ENCODE measurements around the gene C11orf91. TPM values are rescaled to one million over a fixed set of nuclear protein-coding genes. Genes with fewer than 3 reads are reported as not detected.
A peak's percentile ranks its signal among the peaks of the same experiment; 100 is the strongest.

C11orf91 gene
- total RNA-seq (under 1 TPM in 3 of 4 donors, not detected in 1; 0.49 to 0.87 (median 0.53) TPM), polyA plus RNA-seq (under 1 TPM in 1 of 3 donors, not detected in 2; 0.14 TPM)
- long read RNA-seq, donor 1, result 0 reads
- long read RNA-seq, donor 2, result 0 reads

GRCh38 chr11:33700502-33701271 lies at the start of gene C11orf91:
Gene C11orf91 (minus strand): TSS chr11:33700826. CDS start chr11:33700740, 86 bp downstream.
- ATAC-seq (peak; percentile 76 to 86 (median 77)), DNase-seq (peak; percentile 96 to 97)
- no peak for TF ChIP-seq CTCF (IDR thresholded peaks at IDR 0.05)
- Histone ChIP-seq H3K27me3 (ENCODE audit: insufficient read depth in 3 of 3, low read length in 2 of 3) (no peaks in the 10 kb centered on the region), H3K4me3 (peak within 1 kb of the TSS; percentile 73), H3K36me3 (ENCODE audit: insufficient read depth in 1 of 2, low read depth in 1 of 2) (peaks cover 0 to 7% of the 10 kb centered on the region in 2 donors), H3K4me1 (peaks cover 53% of the 10 kb centered on the region), H3K27ac (peak within 1 kb of the TSS; percentile 83), H3K9me3 (no peaks in the 10 kb centered on the region)
- WGBS, 3 donors, result 0 to 1% (median 1%) methylated on average over 42 to 72 of the region's 72 CpGs
- intact Hi-C loops (cut with DNase I), result loop anchor here (5.0 kb wide), 1 partner anchor 37 kb away; the partner anchor contains the start of gene CD59 (in 2 of the 2)

- H3K4me1 ChIP-seq, result peaks cover 29% of the 10 kb centered on the region
- ATAC-seq (no peak), DNase-seq (no peak)
- TF ChIP-seq CTCF (IDR thresholded peaks at IDR 0.05), result no peak
- H3K27me3 ChIP-seq (ENCODE audit: insufficient read depth in 3 of 3, low read length in 2 of 3), result no peaks in the 10 kb centered on the region
- peak overlapping the region; percentile 58 for H3K27ac ChIP-seq
- no peak overlapping the region for H3K4me3 ChIP-seq
- H3K36me3 ChIP-seq (ENCODE audit: insufficient read depth in 1 of 2, low read depth in 1 of 2), result peaks cover 0 to 82% of the 10 kb centered on the region in 2 donors
- intact Hi-C loops (cut with DNase I), result loop anchor here (5.0 kb wide), 2 partner anchors 36 to 381 kb away; no protein-coding TSS in a partner anchor
- 20 to 26% (median 25%) methylated on average over 2 of the region's 2 CpGs for WGBS, 3 donors
- H3K9me3 ChIP-seq, result no peaks in the 10 kb centered on the region
Measured at GRCh38 chr11:33747979-33748378, 47.4 kb upstream of the C11orf91 start.

GRCh38 chr11:33743291-33743690 lies 42.7 kb upstream of the C11orf91 start:
- Histone ChIP-seq H3K27ac (peak overlapping the region; percentile 13), H3K4me1 (peaks cover 12% of the 10 kb centered on the region), H3K27me3 (ENCODE audit: insufficient read depth in 3 of 3, low read length in 2 of 3) (no peaks in the 10 kb centered on the region), H3K4me3 (no peak overlapping the region), H3K9me3 (no peaks in the 10 kb centered on the region), H3K36me3 (ENCODE audit: insufficient read depth in 1 of 2, low read depth in 1 of 2) (peaks cover 0 to 66% of the 10 kb centered on the region in 2 donors)
- ATAC-seq, result peak in 1 of 4 donors; percentile 29
- TF ChIP-seq CTCF (IDR thresholded peaks at IDR 0.05), result no peak
- no peak for DNase-seq
- intact Hi-C loops (cut with DNase I), result loop anchor here in 1 of 2 donors (2.0 to 5.0 kb wide), 2 partner anchors 200 to 381 kb away; no protein-coding TSS in a partner anchor
- WGBS, 3 donors, result 56 to 83% (median 79%) methylated on average over 5 of the region's 5 CpGs

- ATAC-seq, result peak in 3 of 4 donors; percentile 41 to 73 (median 66)
- H3K36me3 ChIP-seq (ENCODE audit: insufficient read depth in 1 of 2, low read depth in 1 of 2), result peaks cover 0 to 57% of the 10 kb centered on the region in 2 donors
Measured at GRCh38 chr11:33742249-33742851, 41.7 kb upstream of the C11orf91 start.

More at GRCh38 chr11:33742249-33742851, 41.7 kb upstream of the C11orf91 start:
- intact Hi-C loops (cut with DNase I), result loop anchor here in 1 of 2 donors (2.0 to 5.0 kb wide), 2 partner anchors 200 to 380 kb away; no protein-coding TSS in a partner anchor
- no peak overlapping the region for H3K27ac ChIP-seq
- DNase-seq, result no peak
- no peaks in the 10 kb centered on the region for H3K9me3 ChIP-seq
- no peak overlapping the region for H3K4me3 ChIP-seq
- H3K4me1 ChIP-seq, result peaks cover 7% of the 10 kb centered on the region
- TF ChIP-seq CTCF (IDR thresholded peaks at IDR 0.05), result peak; percentile 65
- WGBS, 3 donors, result 72 to 85% (median 80%) methylated on average over 3 of the region's 3 CpGs
- no peaks in the 10 kb centered on the region for H3K27me3 ChIP-seq (ENCODE audit: insufficient read depth in 3 of 3, low read length in 2 of 3)

All from psoas muscle (tissue), 8 donors.